HG02763 (cell line): Measurements from ENCODE around the gene ADAM11.

Source experiments
- ATAC-seq: cut with Tn5 transposase; IDR thresholded peaks from one replicate; pipeline ENCODE4 v1.9.1; 2021; ENCODE audit warnings: mild to moderate bottlenecking, moderate library complexity; ENCODE audit not compliant: unreplicated experiment

The ADAM11 gene

GRCh38 chr17:44829523-44830358, 71.0 kb downstream of the ADAM11 start, which contains the start of gene GJC1:
TSS of gene GJC1 (minus strand) at chr17:44830287. CDS start at chr17:44805817, 24,470 bp downstream.
- no peak for ATAC-seq

- no peak for ATAC-seq
Measured at GRCh38 chr17:44830359-44831288, 71.8 kb downstream of the ADAM11 start.

GRCh38 chr17:44831371-44831770, 72.6 kb downstream of the ADAM11 start:
- ATAC-seq: no peak
